GM23338 (cell line): ENCODE data around the gene PNPLA1. TPM values are rescaled to one million over a fixed set of nuclear protein-coding genes. Genes with fewer than 3 reads are reported as not detected.

Experiments used
- ATAC-seq: fragments of 200-7000 bp; cut with Tn5 transposase; 3 replicates; pipeline ENCODE4 v1.9.1; 2020
- DNase-seq: peaks from one replicate; pipeline ENCODE4 v3.0.0-alpha.2; 2015; ENCODE audit warnings: low spot score
- H2AFZ ChIP-seq: fragments of 200-600 bp; sonication (generic); 2 replicates; pipeline ENCODE4 v1.8.0; 2016; ENCODE audit warnings: antibody characterized with exemption, mild to moderate bottlenecking, moderate library complexity
- H3F3A ChIP-seq: fragments of 200-600 bp; sonication (generic); replicated peaks from 2 replicates; pipeline ENCODE4 v1.8.0; 2017; ENCODE audit warnings: antibody characterized with exemption, mixed run types, low read depth
- H3K27ac ChIP-seq: fragments of 200-600 bp; sonication (generic); 2 replicates; pipeline ENCODE4 v1.6.1; 2016; ENCODE audit warnings: low read depth
- H3K27me3 ChIP-seq: fragments of 200-600 bp; sonication (generic); 2 replicates; pipeline ENCODE4 v1.8.0; 2016; ENCODE audit warnings: mild to moderate bottlenecking, mixed run types, moderate library complexity; ENCODE audit not compliant: insufficient read depth
- H3K36me3 ChIP-seq: fragments of 200-600 bp; sonication (generic); 2 replicates; pipeline ENCODE4 v1.8.0; 2016; ENCODE audit warnings: mild to moderate bottlenecking; ENCODE audit not compliant: insufficient read depth
- H3K4me1 ChIP-seq: fragments of 200-600 bp; sonication (generic); 2 replicates; pipeline ENCODE4 v1.8.0; 2016; ENCODE audit warnings: mild to moderate bottlenecking, moderate library complexity; ENCODE audit not compliant: insufficient read depth
- H3K4me2 ChIP-seq: fragments of 200-600 bp; sonication (generic); 2 replicates; pipeline ENCODE4 v1.7.1; 2017; ENCODE audit warnings: mixed run types
- H3K4me3 ChIP-seq: fragments of 200-600 bp; sonication (generic); 2 replicates; pipeline ENCODE4 v1.6.1; 2016; ENCODE audit warnings: mixed run types
- H3K79me2 ChIP-seq: fragments of 200-600 bp; sonication (generic); replicated peaks from 2 replicates; pipeline ENCODE4 v1.8.0; 2017; ENCODE audit warnings: mild to moderate bottlenecking; ENCODE audit not compliant: insufficient read depth
- H3K9me2 ChIP-seq: fragments of 200-600 bp; sonication (generic); 2 replicates; pipeline ENCODE4 v1.8.0; 2017; ENCODE audit not compliant: insufficient read depth
- H4K20me1 ChIP-seq: fragments of 200-600 bp; sonication (generic); replicated peaks from 2 replicates; pipeline ENCODE4 v1.8.0; 2017; ENCODE audit warnings: mild to moderate bottlenecking; ENCODE audit not compliant: insufficient read depth
- H3K27ac Mint-ChIP-seq: 2 replicates; pipeline ENCODE4 v1.8.0; 2020; ENCODE audit warnings: inconsistent platforms, mild to moderate bottlenecking, moderate library complexity, mixed read lengths
- H3K27me3 Mint-ChIP-seq: 3 replicates; pipeline ENCODE4 v1.8.0; 2022; ENCODE audit warnings: low read depth, mild to moderate bottlenecking, moderate library complexity, mixed read lengths, inconsistent platforms; ENCODE audit not compliant: insufficient read depth, poor library complexity
- H3K36me3 Mint-ChIP-seq: 3 replicates; pipeline ENCODE4 v1.8.0; 2021; ENCODE audit warnings: low read depth, mild to moderate bottlenecking, inconsistent platforms, moderate library complexity, mixed read lengths
- H3K4me1 Mint-ChIP-seq: 3 replicates; pipeline ENCODE4 v1.8.0; 2020; ENCODE audit warnings: mild to moderate bottlenecking, inconsistent platforms, mixed read lengths
- H3K4me3 Mint-ChIP-seq: 3 replicates; pipeline ENCODE4 v1.8.0; 2021; ENCODE audit warnings: moderate library complexity, mild to moderate bottlenecking, inconsistent platforms, mixed read lengths
- H3K9me3 Mint-ChIP-seq: 3 replicates; pipeline ENCODE4 v1.8.0; 2020; ENCODE audit warnings: moderate library complexity, mild to moderate bottlenecking, inconsistent platforms, mixed read lengths
- EZH2 ChIP-seq: fragments of 200-600 bp; sonication (generic); IDR thresholded peaks from one replicate; pipeline ENCODE4 v1.8.0; 2017; ENCODE audit warnings: antibody characterized with exemption, mild to moderate bottlenecking, low read depth; ENCODE audit not compliant: unreplicated experiment
- EZH2phosphoT487 ChIP-seq: fragments of 200-600 bp; sonication (generic); IDR thresholded peaks from one replicate; pipeline ENCODE4 v1.8.1; 2018; ENCODE audit warnings: antibody characterized with exemption; ENCODE audit not compliant: unreplicated experiment
- JUNB ChIP-seq: IDR thresholded peaks from one replicate; pipeline ENCODE4 v1.6.1; 2016; ENCODE audit warnings: antibody characterized with exemption; ENCODE audit not compliant: unreplicated experiment
- STAT1 ChIP-seq: IDR thresholded peaks from one replicate; pipeline ENCODE4 v1.6.1; 2016; ENCODE audit warnings: antibody characterized with exemption; ENCODE audit not compliant: unreplicated experiment
- ZNF114 ChIP-seq: fragments of 250-450 bp; sonication (Bioruptor Pico); IDR thresholded peaks from 2 replicates; pipeline ENCODE4 v1.5.0; 2020; ENCODE audit warnings: mild to moderate bottlenecking, moderate library complexity
- ZNF331 ChIP-seq: fragments of 250-450 bp; sonication (Bioruptor Pico); IDR thresholded peaks from 2 replicates; pipeline ENCODE4 v1.5.0; 2020; ENCODE audit warnings: low read depth, mild to moderate bottlenecking, moderate library complexity
- polyA plus RNA-seq: library from polyadenylated mRNA; unstranded; fragments of >200 nt; fragmentation: Nextera tagmentation; extraction: Ambion mirVana; gene quantifications from 2 replicates; pipeline ENCODE4 v1.2.1, GENCODE V29; 2016
- total RNA-seq: library from RNA; depleted of rRNA; stranded (reverse); fragments of >200 nt; shearing (Covaris generic); gene quantifications from 2 replicates; pipeline ENCODE4 v1.2.3, GENCODE V29; 2014
- TF ChIP-seq, protein P1 (sequence below), 2 experiments: fragments of 200-600 bp in 1 of 2; sonication (generic) in 1 of 2; conservative IDR thresholded peaks; 2 replicates each; pipeline versions ENCODE4 v1.5.1 to v1.6.1; 2016 to 2017; ENCODE audit warnings: antibody characterized with exemption in 2 of 2, low read depth in 2 of 2, mild to moderate bottlenecking in 2 of 2, moderate library complexity in 1 of 2

The PNPLA1 gene
- total and polyA plus RNA-seq, 2 experiments from 2014 or later = not detected

DNA sequence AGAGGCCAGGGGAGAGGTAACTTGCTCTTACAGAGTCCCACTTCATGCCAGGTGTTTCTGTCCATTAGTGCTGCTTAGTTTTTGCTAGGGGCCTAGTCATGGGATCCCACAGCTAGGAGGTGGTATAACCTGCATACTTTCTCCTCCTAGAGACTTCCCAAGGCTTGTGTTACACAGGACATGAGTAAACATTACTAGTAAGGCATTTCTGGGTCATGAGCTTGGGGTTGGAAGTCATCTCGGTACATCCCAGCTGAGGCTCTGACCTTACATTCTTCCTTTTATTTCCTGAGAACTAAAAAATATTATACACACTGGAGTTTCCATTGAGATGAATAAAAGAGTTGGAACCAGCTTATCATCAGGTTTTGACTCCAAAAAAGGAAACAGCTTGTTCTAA, 20.9 kb upstream of the PNPLA1 start:
- H3K4me2 ChIP-seq = no peak overlapping the region
- H3K9me3 Mint-ChIP-seq = no peaks in the 10 kb centered on the region
- no peak overlapping the region for H3K27ac ChIP-seq
- no peak for ATAC-seq
- H3K4me1 Mint-ChIP-seq = peaks cover 33% of the 10 kb centered on the region
- 0 out of 2 replicates have a peak, but pooled peaks cover 6% of the 10 kb centered on the region for H3K9me2 ChIP-seq
- H4K20me1 ChIP-seq = no peaks in the 10 kb centered on the region
- no peak for DNase-seq
- H3K36me3 ChIP-seq = no peaks in the 10 kb centered on the region
- H3K79me2 ChIP-seq = no peaks in the 10 kb centered on the region
- no peak overlapping the region for H2AFZ ChIP-seq
- no peaks in the 10 kb centered on the region for H3K27me3 ChIP-seq
- no peak overlapping the region for H3K4me3 ChIP-seq
- 0 out of 2 replicates have a peak, but pooled peaks cover 3% of the 10 kb centered on the region for H3F3A ChIP-seq
- H3K27me3 Mint-ChIP-seq = peaks cover 3% of the 10 kb centered on the region
- no peaks in the 10 kb centered on the region for H3K36me3 Mint-ChIP-seq
- no peak overlapping the region for H3K27ac Mint-ChIP-seq
- H3K4me1 ChIP-seq = peaks cover 11% of the 10 kb centered on the region
- TF ChIP-seq, protein P1, sequence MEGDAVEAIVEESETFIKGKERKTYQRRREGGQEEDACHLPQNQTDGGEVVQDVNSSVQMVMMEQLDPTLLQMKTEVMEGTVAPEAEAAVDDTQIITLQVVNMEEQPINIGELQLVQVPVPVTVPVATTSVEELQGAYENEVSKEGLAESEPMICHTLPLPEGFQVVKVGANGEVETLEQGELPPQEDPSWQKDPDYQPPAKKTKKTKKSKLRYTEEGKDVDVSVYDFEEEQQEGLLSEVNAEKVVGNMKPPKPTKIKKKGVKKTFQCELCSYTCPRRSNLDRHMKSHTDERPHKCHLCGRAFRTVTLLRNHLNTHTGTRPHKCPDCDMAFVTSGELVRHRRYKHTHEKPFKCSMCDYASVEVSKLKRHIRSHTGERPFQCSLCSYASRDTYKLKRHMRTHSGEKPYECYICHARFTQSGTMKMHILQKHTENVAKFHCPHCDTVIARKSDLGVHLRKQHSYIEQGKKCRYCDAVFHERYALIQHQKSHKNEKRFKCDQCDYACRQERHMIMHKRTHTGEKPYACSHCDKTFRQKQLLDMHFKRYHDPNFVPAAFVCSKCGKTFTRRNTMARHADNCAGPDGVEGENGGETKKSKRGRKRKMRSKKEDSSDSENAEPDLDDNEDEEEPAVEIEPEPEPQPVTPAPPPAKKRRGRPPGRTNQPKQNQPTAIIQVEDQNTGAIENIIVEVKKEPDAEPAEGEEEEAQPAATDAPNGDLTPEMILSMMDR (conservative IDR thresholded peaks at IDR 0.05; ENCODE audit: low read depth in 2 of 2) = peak in 1 of 2 experiments; percentile 18; a peak in 1 of 4 replicates
- no peak for TF ChIP-seq ZNF331 (CRISPR knock-in tag)
- H3K4me3 Mint-ChIP-seq = no peak overlapping the region

DNA sequence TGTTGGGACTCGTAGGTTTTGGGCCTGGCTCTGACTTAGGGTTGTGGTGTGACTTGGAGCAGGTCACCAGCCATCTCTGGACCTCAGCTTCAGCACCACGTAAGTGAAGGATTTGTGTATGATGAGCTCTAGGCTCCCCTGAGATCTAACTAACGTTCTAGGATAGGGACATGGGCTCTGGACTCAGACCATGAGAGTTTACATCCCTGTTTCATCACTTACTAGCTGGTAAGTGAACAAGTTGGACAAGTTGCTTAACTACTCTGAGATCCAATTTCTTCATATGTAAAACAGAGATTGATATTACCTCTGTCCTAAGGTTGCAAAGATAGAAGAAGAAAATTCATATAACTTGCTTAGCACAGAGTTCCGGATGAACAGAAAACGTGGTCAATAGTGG, 20.3 kb upstream of the PNPLA1 start:
- Histone ChIP-seq H3F3A (0 out of 2 replicates have a peak, but pooled peaks cover 3% of the 10 kb centered on the region), H4K20me1 (no peaks in the 10 kb centered on the region), H3K4me2 (no peak overlapping the region), H3K4me3 (no peak overlapping the region), H3K27ac (no peak overlapping the region), H3K79me2 (no peaks in the 10 kb centered on the region), H2AFZ (no peak overlapping the region), H3K9me2 (0 out of 2 replicates have a peak, but pooled peaks cover 6% of the 10 kb centered on the region), H3K27me3 (no peaks in the 10 kb centered on the region), H3K36me3 (no peaks in the 10 kb centered on the region), H3K4me1 (peaks cover 10% of the 10 kb centered on the region)
- no peak for TF ChIP-seq EZH2
- peaks cover 28% of the 10 kb centered on the region for H3K4me1 Mint-ChIP-seq
- ATAC-seq = no peak
- peaks cover 3% of the 10 kb centered on the region for H3K27me3 Mint-ChIP-seq
- no peak overlapping the region for H3K27ac Mint-ChIP-seq
- H3K36me3 Mint-ChIP-seq = no peaks in the 10 kb centered on the region
- H3K9me3 Mint-ChIP-seq = no peaks in the 10 kb centered on the region
- DNase-seq = no peak
- H3K4me3 Mint-ChIP-seq = no peak overlapping the region

DNA sequence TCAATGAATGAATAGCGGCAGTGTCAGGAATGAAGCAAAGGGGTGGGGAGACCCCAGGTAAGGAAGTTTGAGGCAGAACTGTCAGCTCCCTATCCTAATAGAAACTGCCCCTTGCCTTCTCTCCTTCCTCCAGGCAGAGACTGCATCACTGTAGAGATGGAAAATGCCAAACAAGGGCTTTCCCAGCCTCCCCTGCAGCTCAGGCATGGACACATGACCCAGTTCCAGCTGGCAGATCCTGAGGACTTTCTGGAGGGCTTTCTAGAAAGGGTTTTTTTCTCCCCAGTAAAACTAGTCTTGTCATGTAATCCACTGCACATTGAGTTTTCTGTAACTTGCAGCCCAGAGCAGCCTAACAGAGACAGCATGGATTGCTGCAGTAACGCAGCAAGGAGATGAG, 17.9 kb upstream of the PNPLA1 start:
- Histone ChIP-seq H3K4me2 (no peak overlapping the region), H3K9me2 (0 out of 2 replicates have a peak, but pooled peaks cover 6% of the 10 kb centered on the region), H3K4me3 (no peak overlapping the region), H3K27me3 (no peaks in the 10 kb centered on the region), H3K27ac (no peak overlapping the region), H3K4me1 (no peaks in the 10 kb centered on the region), H3K36me3 (no peaks in the 10 kb centered on the region), H2AFZ (peak overlapping the region; percentile 84), H3K79me2 (no peaks in the 10 kb centered on the region), H3F3A (no peaks in the 10 kb centered on the region), H4K20me1 (no peaks in the 10 kb centered on the region)
- ATAC-seq = no peak
- Mint-ChIP-seq H3K27ac (no peak overlapping the region), H3K4me3 (no peak overlapping the region), H3K9me3 (no peaks in the 10 kb centered on the region), H3K36me3 (no peaks in the 10 kb centered on the region), H3K27me3 (no peaks in the 10 kb centered on the region), H3K4me1 (peaks cover 8% of the 10 kb centered on the region)
- no peak for DNase-seq
- TF ChIP-seq STAT1 (no peak), JUNB (no peak), ZNF114 (CRISPR knock-in tag) (no peak), EZH2phosphoT487 (no peak)
